Measurements from ENCODE around the gene PACSIN3. TPM values are rescaled to one million over a fixed set of nuclear protein-coding genes. Genes with fewer than 3 reads are reported as not detected.

Gene PACSIN3
- total and polyA plus RNA-seq, 2 donors (not counting 3 experiments of a cell fraction or from before 2014, with no cell fraction given), result 15.2 to 27.2 TPM

GRCh38 chr11:47154616-47155570 is 31.3 kb downstream of the PACSIN3 start:
- no peak overlapping the region for H2AFZ ChIP-seq (ENCODE audit: low read depth, low read length)
- H3K9ac ChIP-seq (replicated peaks; ENCODE audit: extremely low read depth, insufficient read depth, low read length), result no peak overlapping the region
- BruUV-seq (replicated peaks), result no TSS peak
- no peaks in the 10 kb centered on the region for H4K20me1 ChIP-seq (replicated peaks; ENCODE audit: control insufficient read depth, extremely low read depth, insufficient read depth, low read length)
- no peaks in the 10 kb centered on the region for H3K79me2 ChIP-seq (ENCODE audit: control insufficient read depth, insufficient read depth, low read length)
- no peaks in the 10 kb centered on the region for H3K9me1 ChIP-seq (replicated peaks; ENCODE audit: control insufficient read depth, extremely low read depth, insufficient read depth, low read length)
- CTCF ChIA-PET, result interaction anchor here (0.9 to 5.1 kb wide), 9 partner anchors 9 to 268 kb away, joined by 3 to 120 read pairs (median 3); no protein-coding TSS in a partner anchor
- intact Hi-C loops (cut with micrococcal nuclease), result no loop called here
- TF ChIP-seq POLR2A (IDR thresholded peaks at IDR 0.05; ENCODE audit: low read depth, low read length), result no peak
- TF ChIP-seq MAX (IDR thresholded peaks at IDR 0.05; ENCODE audit: insufficient read depth, insufficient read length), result no peak
- TF ChIP-seq JUN (IDR thresholded peaks at IDR 0.05; ENCODE audit: borderline replicate concordance, insufficient read depth, insufficient read length, low read depth), result no peak
- no peak for TF ChIP-seq GATA2 (IDR thresholded peaks at IDR 0.05; ENCODE audit: insufficient read depth, insufficient read length, low read depth, low read length)
- no peak for TF ChIP-seq MYC (IDR thresholded peaks at IDR 0.05; ENCODE audit: low read depth, low read length)
- no peaks in the 10 kb centered on the region for H3K27me3 ChIP-seq (ENCODE audit: control insufficient read depth in 2 of 2, insufficient read depth in 2 of 2, low read length in 2 of 2)
- DNase-seq (ENCODE audit: low read depth, low spot score) (no peak), FAIRE-seq (no peak)
- H3K4me1 ChIP-seq (ENCODE audit: control insufficient read depth, extremely low read depth, insufficient read depth, low read length), result no peaks in the 10 kb centered on the region
- H3K4me3 ChIP-seq (replicated peaks in 1 of 3; ENCODE audit: insufficient read depth in 1 of 3, low read depth in 1 of 3, low read length in 3 of 3), result no peak overlapping the region
- no peaks in the 10 kb centered on the region for H3K36me3 ChIP-seq (ENCODE audit: control insufficient read depth in 2 of 2, extremely low read depth in 1 of 2, insufficient read depth in 2 of 2, low read length in 2 of 2)
- H3K4me2 ChIP-seq (ENCODE audit: insufficient read depth, low read length), result no peak overlapping the region
- no peaks in the 10 kb centered on the region for H3K9me3 ChIP-seq (replicated peaks; ENCODE audit: control insufficient read depth, insufficient read depth, low read length)
- POLR2A ChIA-PET, result no interaction called here
- dilution Hi-C loops (cut with MboI; ENCODE audit: extremely low pct_ligation_motif_present, low sequenced_read_pairs), result no loop called here
- H3K27ac ChIP-seq (ENCODE audit: insufficient read depth, low read depth, low read length), result no peak overlapping the region

Measured in endothelial cell of umbilical vein (primary cell).